Measurements from ENCODE around the gene CNDP2.
"Not testable (repeated sequence)": the region's sequence is repeated elsewhere in the genome, so short reads cannot be mapped to it uniquely, and the experiment has no call there.

CNDP2 gene

DNA sequence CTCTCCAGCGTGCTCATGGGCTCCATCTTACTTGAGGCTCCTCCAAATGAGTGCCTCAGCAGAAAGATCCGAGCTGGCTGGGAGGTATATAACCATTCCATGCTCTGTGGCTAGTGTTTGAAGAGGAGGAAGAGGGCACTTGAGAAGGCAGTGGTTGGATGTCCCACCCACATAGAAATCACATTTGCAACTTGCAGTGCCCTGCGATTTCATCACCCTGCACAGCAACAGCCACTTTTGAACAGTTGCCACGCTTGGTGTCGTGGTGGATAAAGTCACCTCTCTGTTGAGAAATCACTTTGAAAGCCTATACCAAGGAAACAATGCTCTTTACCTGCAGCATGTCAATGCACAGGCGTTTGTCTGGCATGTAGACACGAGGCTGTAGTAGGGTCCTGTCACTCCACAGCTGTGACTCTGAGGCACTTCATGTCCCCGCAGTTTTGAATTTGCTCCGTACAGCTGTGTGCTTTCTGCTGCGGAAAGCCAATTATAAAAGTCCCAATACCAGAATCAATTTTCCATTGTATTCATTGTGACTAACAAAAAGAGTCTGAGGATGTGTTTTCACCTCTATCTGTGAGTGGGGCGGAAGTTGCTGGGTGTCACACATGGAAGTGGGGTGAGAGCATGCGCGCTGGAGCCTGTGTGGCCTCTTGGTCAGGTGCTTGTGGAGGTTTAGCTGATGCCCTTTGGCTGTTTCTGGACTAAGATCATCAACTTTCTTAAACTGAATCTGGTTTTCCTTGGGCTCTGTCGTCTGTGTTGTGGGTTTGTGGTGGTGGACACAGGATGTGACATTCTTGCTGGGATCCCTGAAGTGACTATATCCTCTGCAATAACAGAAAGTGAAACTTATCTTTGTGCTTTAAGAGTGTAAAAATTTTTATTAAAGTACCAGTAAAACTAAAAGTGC lies 2.8 kb downstream of the CNDP2 start:
- Mint-ChIP-seq H3K27me3 (no peaks in the 10 kb centered on the region), H3K27ac (peak overlapping the region; percentile 95 to 98), H3K4me3 (peak overlapping the region; percentile 85 to 89), H3K9me3 (no peaks in the 10 kb centered on the region), H3K36me3 (ENCODE audit: insufficient read depth) (peaks cover 49% of the 10 kb centered on the region), H3K4me1 (ENCODE audit: low read depth in 2 of 2) (peaks cover 29 to 40% of the 10 kb centered on the region in 2 donors)
- ATAC-seq (replicated peaks) (peak; percentile 46), DNase-seq (peak; percentile 65 to 71 (median 69))

DNA sequence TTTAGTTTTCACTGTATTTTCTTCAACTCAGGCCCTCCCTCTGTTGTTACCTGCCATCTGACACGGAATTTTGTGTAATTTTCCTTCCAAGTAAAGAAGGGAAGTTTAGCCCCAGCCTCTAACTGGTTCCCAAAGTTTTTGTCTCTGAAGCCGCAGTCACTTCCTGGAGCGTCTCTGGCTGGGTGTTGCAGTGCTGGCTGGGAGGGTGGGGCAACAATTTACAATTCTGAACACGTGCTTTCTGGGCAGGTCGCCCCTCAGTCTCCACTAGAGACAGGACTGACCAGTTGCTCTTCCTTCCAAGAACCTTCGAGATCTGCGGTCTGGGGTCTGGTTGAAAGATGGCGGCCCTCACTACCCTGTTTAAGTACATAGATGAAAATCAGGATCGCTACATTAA lies 3.5 kb downstream of the CNDP2 start:
- no peaks in the 10 kb centered on the region for H3K9me3 Mint-ChIP-seq
- ATAC-seq (replicated peaks) (peak; percentile 21), DNase-seq (peak; percentile 16 to 49 (median 19))
- H3K36me3 Mint-ChIP-seq (ENCODE audit: insufficient read depth) = peaks cover 54% of the 10 kb centered on the region
- peaks cover 29 to 40% of the 10 kb centered on the region in 2 donors for H3K4me1 Mint-ChIP-seq (ENCODE audit: low read depth in 2 of 2)
- H3K4me3 Mint-ChIP-seq = peak overlapping the region; percentile 85 to 89
- H3K27ac Mint-ChIP-seq = peak overlapping the region; percentile 95 to 98
- no peaks in the 10 kb centered on the region for H3K27me3 Mint-ChIP-seq

DNA sequence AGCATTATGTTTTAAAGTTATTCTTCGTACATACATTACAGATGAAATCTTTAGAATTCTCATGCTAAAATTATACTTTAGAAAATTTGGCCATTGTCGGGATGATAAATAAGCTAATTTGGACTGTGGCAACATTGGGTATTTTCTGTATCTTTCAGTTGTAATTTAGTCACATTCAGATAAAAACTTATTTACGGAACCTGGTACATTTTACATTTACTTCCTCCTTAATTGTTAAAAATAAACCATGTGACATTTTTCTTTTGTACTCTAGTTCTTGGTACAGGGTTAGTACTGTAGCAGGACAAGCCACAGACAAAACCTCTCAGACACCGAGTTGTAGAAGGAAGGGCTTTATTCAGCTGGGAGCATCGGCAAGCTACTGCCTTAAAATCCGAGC lies 4.2 kb downstream of the CNDP2 start:
- no peak for DNase-seq
- Mint-ChIP-seq H3K27ac (peak overlapping the region; percentile 95 to 98), H3K27me3 (no peaks in the 10 kb centered on the region), H3K36me3 (ENCODE audit: insufficient read depth) (peaks cover 61% of the 10 kb centered on the region), H3K4me3 (peak overlapping the region; percentile 21 to 89), H3K4me1 (ENCODE audit: low read depth in 2 of 2) (peaks cover 29 to 39% of the 10 kb centered on the region in 2 donors), H3K9me3 (no peaks in the 10 kb centered on the region)
- no peak for ATAC-seq (replicated peaks)

DNA sequence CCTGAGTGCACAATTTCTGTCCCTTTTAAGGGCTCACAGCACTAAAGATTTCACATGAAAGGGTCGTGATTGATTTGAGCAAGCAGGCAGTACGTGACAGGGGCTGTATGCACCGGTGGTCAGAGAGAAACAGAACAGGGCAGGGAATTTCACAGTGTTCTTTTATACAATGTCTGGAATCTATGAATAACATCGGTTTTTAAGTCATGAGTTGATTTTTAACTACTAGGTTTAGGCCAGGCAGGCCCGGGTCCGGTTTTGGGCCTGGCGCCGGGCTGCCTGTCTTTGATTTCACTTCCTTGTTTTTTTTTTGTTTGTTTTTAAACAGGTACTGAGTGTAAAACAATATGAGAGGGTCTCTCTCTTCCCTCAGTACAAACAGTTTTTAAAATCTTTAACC lies 4.6 kb downstream of the CNDP2 start:
- not testable (repeated sequence) for DNase-seq; H3K9me3 Mint-ChIP-seq; ATAC-seq (replicated peaks); H3K27me3 Mint-ChIP-seq
- peaks cover 29 to 35% of the 10 kb centered on the region in 2 donors for H3K4me1 Mint-ChIP-seq (ENCODE audit: low read depth in 2 of 2)
- H3K27ac Mint-ChIP-seq = peak overlapping the region; percentile 95 to 98
- H3K4me3 Mint-ChIP-seq = peak overlapping the region; percentile 21 to 89
- peaks cover 59% of the 10 kb centered on the region for H3K36me3 Mint-ChIP-seq (ENCODE audit: insufficient read depth)

DNA sequence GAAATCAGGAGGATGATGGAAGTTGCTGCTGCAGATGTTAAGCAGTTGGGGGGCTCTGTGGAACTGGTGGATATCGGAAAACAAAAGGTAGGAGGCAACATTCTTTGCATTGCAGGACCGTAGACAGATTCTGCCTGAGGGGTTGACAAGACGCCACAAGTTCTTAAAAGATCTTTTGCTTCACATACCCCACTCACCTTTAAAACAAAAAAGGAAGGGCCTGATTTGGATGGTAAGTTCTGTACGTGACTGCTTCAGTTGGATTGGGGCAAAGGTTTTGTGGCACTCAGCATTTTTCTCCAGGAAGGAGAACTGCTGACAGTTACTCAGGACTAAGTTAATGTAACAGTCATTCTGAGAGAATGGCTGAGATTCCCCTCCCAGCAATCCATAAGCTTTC lies 5.2 kb downstream of the CNDP2 start:
- H3K27ac Mint-ChIP-seq = peak overlapping the region in 1 of 2 donors; percentile 98
- H3K4me3 Mint-ChIP-seq = no peak overlapping the region
- H3K36me3 Mint-ChIP-seq (ENCODE audit: insufficient read depth) = peaks cover 57% of the 10 kb centered on the region
- no peaks in the 10 kb centered on the region for H3K27me3 Mint-ChIP-seq
- ATAC-seq (replicated peaks) = no peak
- no peaks in the 10 kb centered on the region for H3K9me3 Mint-ChIP-seq
- peaks cover 26 to 33% of the 10 kb centered on the region in 2 donors for H3K4me1 Mint-ChIP-seq (ENCODE audit: low read depth in 2 of 2)
- no peak for DNase-seq

DNA sequence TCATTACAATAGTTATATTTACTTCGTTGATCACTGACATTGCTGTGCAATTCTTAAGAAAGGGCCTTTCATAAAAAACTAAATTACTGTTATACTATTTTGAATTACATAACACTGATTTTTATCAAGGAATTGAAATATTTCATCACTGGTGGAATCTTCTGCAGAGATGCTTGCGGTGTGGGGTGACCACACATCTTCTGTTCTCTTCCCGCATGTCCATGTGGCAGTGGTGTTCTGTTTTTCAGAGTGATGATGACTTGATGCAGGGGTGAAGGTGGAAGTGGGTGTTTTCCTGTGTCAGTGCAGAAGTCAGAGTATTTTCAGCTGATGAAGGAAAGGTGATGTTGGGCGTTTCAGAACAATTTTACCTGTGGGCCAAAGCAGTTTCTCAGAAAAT lies 7.0 kb downstream of the CNDP2 start:
- peaks cover 22 to 35% of the 10 kb centered on the region in 2 donors for H3K4me1 Mint-ChIP-seq (ENCODE audit: low read depth in 2 of 2)
- H3K27me3 Mint-ChIP-seq = no peaks in the 10 kb centered on the region
- H3K4me3 Mint-ChIP-seq = no peak overlapping the region
- ATAC-seq (replicated peaks) (no peak), DNase-seq (no peak)
- peaks cover 74% of the 10 kb centered on the region for H3K36me3 Mint-ChIP-seq (ENCODE audit: insufficient read depth)
- H3K27ac Mint-ChIP-seq = no peak overlapping the region
- H3K9me3 Mint-ChIP-seq = no peaks in the 10 kb centered on the region

DNA sequence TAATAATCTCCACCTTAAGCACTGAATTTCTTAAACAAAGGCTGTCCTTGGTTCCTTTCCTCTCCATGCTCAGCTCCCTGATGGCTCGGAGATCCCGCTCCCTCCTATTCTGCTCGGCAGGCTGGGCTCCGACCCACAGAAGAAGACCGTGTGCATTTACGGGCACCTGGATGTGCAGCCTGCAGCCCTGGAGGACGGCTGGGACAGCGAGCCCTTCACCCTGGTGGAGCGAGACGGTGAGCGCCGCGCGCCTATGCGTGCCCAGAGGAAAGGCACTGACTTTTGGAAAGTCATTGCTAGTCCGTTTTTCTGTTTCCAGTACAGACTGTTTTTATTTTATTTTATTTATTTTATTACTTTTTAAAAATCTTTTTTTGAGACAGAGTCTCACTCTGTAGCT lies 9.6 kb downstream of the CNDP2 start:
- H3K9me3 Mint-ChIP-seq = no peaks in the 10 kb centered on the region
- no peak overlapping the region for H3K4me3 Mint-ChIP-seq
- H3K27ac Mint-ChIP-seq = peak overlapping the region in 1 of 2 donors; percentile 39
- DNase-seq (no peak), ATAC-seq (replicated peaks) (no peak)
- H3K27me3 Mint-ChIP-seq = no peaks in the 10 kb centered on the region
- H3K4me1 Mint-ChIP-seq (ENCODE audit: low read depth in 2 of 2) = peaks cover 11 to 16% of the 10 kb centered on the region in 2 donors
- peaks cover 83% of the 10 kb centered on the region for H3K36me3 Mint-ChIP-seq (ENCODE audit: insufficient read depth)

DNA sequence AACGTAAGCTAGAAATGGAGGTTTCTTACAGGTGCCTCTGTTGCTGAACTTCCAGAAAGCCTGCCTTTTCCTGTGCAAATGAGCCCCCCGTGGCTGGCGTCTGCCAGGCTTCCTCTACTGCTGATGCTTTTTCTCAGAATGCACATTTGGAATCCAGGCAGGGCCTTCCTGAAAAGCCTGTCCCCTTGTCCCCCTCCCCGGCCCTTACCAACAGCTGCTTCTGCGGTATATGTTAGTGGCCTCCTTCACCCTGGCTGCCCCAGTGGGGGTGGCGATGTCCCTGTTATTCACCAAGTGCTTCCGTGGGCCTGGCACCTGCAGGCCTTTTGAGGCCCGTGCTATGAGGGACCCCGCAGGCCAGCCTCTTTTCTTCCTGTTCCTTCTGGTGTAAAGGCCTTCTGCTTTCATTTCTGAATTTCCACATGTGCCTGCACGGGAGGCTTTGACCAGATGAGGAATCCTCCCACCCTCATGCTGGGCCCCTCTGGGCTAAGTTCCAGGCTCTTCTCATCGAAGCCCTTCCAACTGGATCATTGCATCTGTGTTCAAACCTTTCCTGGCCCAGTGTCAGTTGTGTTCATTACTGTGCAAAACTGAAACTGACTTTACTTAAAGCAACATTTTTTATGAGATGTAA lies 10.4 kb downstream of the CNDP2 start:
- Mint-ChIP-seq H3K27me3 (no peaks in the 10 kb centered on the region), H3K4me3 (no peak overlapping the region), H3K4me1 (ENCODE audit: low read depth in 2 of 2) (peaks cover 9 to 16% of the 10 kb centered on the region in 2 donors), H3K36me3 (ENCODE audit: insufficient read depth) (peaks cover 82% of the 10 kb centered on the region), H3K9me3 (no peaks in the 10 kb centered on the region), H3K27ac (peak overlapping the region; percentile 39 to 65)
- DNase-seq = no peak
- no peak for ATAC-seq (replicated peaks)

DNA sequence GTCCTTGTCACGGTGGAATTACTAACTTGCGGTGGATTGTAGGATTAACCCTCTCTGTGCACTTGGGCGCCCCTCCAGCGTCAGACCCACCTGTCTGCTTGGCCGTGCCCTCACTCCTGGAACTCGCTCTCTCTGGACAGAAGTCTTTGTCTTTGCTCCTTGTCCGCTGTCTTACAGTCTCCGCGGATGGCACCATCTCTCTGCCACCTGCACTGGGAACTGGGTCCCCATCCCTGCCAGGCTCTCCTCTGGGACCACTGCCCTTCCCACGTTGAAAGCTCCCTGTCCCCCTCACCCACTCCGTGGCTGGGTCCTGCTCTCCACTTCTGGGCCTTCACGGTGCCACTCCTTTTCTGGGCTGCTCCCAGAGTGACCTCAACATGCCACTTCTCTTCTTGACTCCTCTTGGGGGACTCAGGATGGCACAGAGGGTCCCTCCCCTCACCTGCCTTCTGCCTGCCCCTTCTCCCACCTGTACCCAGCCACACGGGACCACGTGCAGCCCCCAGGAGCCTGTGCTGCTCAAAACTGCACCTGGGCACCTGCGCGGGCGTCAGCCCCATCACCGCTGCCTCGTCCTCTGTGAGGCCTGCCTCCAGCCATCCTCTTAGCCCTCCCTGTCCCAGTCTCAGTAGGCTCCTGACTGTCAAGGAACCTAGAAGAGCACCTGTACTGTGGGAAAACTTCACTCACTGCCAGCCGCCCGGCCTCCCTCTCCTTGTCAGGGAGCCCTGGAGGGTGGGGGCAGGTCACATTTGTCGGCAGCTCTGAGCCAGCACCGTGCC lies 11.1 kb downstream of the CNDP2 start:
- Mint-ChIP-seq H3K36me3 (ENCODE audit: insufficient read depth) (peaks cover 79% of the 10 kb centered on the region), H3K27me3 (no peaks in the 10 kb centered on the region), H3K27ac (peak overlapping the region; percentile 81), H3K9me3 (no peaks in the 10 kb centered on the region), H3K4me3 (no peak overlapping the region), H3K4me1 (ENCODE audit: low read depth in 2 of 2) (peaks cover 9 to 16% of the 10 kb centered on the region in 2 donors)
- ATAC-seq (replicated peaks) (no peak), DNase-seq (no peak)

DNA sequence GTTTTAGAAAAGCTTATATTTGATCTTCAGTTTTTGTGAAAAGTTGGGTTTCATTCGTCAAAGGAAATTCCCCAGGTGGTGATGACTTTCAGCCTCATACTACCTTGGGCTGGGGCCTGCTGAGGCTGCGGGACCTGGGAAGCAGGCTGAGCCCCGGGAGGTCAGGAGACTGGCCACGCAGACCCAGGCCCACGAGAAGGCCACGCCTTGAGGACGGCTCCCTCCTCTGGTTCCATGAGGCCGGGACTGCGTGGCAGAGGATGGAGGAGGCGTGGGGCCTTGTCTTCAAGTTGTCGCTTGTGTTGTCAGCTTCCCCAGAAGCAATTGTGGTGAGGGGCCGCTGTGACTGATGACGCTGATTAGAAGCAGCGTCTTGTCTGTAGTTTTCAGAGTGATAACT lies 11.8 kb downstream of the CNDP2 start:
- peaks cover 74% of the 10 kb centered on the region for H3K36me3 Mint-ChIP-seq (ENCODE audit: insufficient read depth)
- no peaks in the 10 kb centered on the region for H3K27me3 Mint-ChIP-seq
- ATAC-seq (replicated peaks) (no peak), DNase-seq (no peak)
- no peaks in the 10 kb centered on the region for H3K9me3 Mint-ChIP-seq
- peaks cover 11 to 16% of the 10 kb centered on the region in 2 donors for H3K4me1 Mint-ChIP-seq (ENCODE audit: low read depth in 2 of 2)
- H3K27ac Mint-ChIP-seq = peak overlapping the region; percentile 81
- H3K4me3 Mint-ChIP-seq = no peak overlapping the region

DNA sequence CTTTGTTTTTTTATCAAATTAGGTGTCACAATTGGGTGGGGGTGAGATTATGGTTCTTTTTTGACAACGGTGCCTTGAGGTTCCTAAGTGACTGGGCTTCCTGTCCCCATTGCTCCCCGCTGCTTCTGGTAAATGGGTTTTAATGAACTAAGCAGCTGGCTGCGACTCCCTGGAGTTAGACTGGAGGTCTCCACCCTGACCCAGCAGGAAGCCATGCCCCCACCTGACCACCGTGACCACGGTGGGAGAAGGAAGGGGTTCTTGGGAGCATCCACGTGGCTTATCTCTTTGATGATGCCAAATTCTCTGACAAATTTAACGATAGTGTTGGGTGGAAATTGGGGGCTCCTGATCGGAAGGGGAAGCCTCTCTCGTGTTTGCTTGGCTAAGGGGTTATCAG lies 12.2 kb downstream of the CNDP2 start:
- no peaks in the 10 kb centered on the region for H3K9me3 Mint-ChIP-seq
- no peak overlapping the region for H3K4me3 Mint-ChIP-seq
- ATAC-seq (replicated peaks) = no peak
- H3K4me1 Mint-ChIP-seq (ENCODE audit: low read depth in 2 of 2) = peaks cover 13 to 16% of the 10 kb centered on the region in 2 donors
- no peaks in the 10 kb centered on the region for H3K27me3 Mint-ChIP-seq
- H3K36me3 Mint-ChIP-seq (ENCODE audit: insufficient read depth) = peaks cover 73% of the 10 kb centered on the region
- no peak for DNase-seq
- peak overlapping the region; percentile 81 for H3K27ac Mint-ChIP-seq

DNA sequence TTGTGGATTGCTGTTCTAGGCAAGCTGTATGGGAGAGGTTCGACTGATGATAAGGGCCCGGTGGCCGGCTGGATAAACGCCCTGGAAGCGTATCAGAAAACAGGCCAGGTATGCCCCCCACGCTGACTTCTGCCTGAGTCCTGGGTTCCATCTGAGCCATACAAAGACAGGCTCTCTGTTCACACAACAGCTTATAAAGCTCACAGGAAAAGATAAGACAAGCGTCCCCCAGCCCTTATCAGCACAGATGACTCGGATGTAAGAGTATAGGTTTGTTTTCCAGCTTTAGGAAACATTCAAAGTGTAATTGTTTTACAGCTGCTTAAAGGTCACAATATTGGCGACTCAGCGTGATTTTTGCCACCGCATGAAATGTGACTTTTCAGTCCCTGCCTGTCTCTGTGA lies 12.7 kb downstream of the CNDP2 start:
- peak overlapping the region; percentile 81 for H3K27ac Mint-ChIP-seq
- no peaks in the 10 kb centered on the region for H3K9me3 Mint-ChIP-seq
- DNase-seq = no peak
- H3K4me1 Mint-ChIP-seq (ENCODE audit: low read depth in 2 of 2) = peaks cover 16 to 18% of the 10 kb centered on the region in 2 donors
- no peak for ATAC-seq (replicated peaks)
- no peak overlapping the region for H3K4me3 Mint-ChIP-seq
- H3K36me3 Mint-ChIP-seq (ENCODE audit: insufficient read depth) = peaks cover 77% of the 10 kb centered on the region
- H3K27me3 Mint-ChIP-seq = no peaks in the 10 kb centered on the region

Measured in effector memory CD8-positive, alpha-beta T cell (primary cell).